ENCODE measurements around the gene SQOR.

Gene SQOR

GRCh38 chr15:45634432-45635190, at the start of gene SQOR:
Gene SQOR, plus strand, starts transcription at chr15:45635029. Its CDS starts 23,895 bp downstream, at chr15:45658924.
- peak; percentile 68 to 69 for DNase-seq

GRCh38 chr15:45585069-45585791, 49.6 kb upstream of the SQOR start:
- DNase-seq: no peak

DNA sequence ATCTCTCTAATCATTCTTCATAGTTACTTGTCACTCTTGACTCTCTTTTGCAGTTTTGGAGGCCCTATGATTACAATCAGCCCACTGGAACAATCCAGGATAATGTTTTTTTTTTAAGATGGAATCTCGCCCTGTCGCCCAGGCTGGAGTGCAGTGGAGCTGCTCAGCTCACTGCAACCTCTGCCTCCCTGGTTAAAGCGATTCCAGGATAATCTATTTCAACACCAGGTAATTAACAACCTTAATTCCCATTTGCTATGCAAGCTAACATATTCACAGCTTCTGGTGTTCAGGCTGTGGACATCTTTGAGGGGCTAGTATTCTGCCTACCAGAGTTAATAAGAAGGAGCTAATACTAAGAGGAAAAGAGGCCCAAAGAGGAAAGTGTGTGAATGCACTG, 48.7 kb upstream of the SQOR start:
- no peak for DNase-seq

GRCh38 chr15:45586601-45587094, 48.2 kb upstream of the SQOR start:
- no peak for DNase-seq

- peak; percentile 93 for DNase-seq
Observed at GRCh38 chr15:45587095-45587862, 47.5 kb upstream of the SQOR start, which contains the start of gene BLOC1S6. Gene BLOC1S6, plus strand, starts transcription at chr15:45587379. Its CDS starts 65 bp downstream, at chr15:45587444.

GRCh38 chr15:45587863-45588170, 47.0 kb upstream of the SQOR start:
- DNase-seq: no peak

- no peak for DNase-seq
Observed at GRCh38 chr15:45588219-45588875, 46.5 kb upstream of the SQOR start.

DNA sequence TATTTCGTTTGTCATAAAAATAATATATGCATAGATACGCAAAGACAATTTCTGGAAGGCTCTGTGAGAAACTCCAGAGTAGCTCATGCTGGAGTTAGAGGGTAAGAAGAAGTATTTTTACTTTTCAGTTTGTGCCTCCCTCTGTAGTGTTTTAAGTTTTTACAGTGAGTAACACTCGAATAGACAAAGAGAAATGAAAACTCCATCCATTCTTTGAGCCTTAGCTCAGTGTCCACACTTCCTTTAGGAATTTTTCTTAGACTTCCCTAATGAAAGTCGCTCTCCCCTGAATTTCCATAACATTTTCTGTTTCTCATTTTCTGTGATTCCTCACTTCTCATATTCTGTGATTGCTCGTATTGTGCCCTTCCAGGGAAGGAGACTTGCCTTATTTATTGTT, 45.6 kb upstream of the SQOR start:
- no peak for DNase-seq

DNA sequence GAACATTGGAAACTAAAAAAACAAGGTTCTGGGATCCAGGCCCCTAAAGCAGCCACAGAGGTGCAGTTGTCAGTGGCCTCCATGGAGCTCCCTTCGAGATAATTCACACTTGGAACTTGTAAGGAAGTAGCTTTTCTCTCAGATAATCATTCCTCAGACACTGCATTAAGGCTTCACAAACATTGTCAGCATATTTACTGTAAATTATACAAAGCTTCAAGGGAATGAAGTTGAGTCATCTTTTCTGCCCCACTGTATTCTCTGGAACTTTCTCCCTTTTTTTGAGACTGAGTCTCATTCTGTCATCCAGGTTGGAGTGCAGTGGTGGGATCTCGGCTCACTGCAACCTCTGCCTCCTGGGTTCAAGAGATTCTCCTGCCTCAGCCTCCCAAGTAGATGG, 40.5 kb upstream of the SQOR start:
- no peak for DNase-seq

GRCh38 chr15:45594835-45595530, 39.8 kb upstream of the SQOR start:
- no peak for DNase-seq

DNA sequence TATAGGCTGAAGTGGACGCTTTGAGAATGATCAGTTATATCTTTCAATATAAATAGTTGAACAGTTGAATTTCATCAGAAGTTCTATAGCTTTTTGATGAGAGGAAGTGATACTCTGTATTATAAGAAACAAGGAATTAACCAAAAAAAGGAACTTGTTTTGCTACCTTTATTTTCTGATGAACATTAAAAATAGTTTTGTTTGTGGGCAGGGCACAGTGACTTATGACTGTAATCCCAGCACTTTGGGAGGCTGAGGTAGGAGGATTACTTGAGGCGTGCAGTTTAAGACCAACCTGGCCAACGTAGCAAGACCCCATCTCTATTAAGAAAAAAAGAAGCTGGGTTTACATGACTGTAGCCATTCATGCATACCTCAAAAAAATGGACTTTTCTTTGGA, 30.9 kb upstream of the SQOR start:
- DNase-seq: peak in 1 of 2 donors; percentile 30

DNA sequence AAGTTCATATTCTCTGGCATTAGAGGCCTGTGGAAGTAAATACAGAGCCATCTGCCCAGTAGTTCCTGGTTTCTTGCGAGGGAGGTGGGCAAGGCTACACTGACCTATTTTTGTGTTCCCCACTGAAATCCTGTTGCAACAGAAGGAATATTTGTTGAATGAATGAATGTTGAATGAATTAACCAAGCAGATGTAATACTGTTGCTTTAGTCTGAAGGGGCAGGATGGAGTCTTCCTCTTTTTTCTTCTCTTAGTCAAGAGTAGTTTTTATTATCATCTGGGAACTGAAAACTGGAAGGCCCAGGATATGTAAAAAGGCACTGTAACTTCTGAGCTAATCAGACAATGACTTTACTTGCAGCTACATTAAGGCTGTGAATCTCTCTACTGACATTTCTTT, 30.5 kb upstream of the SQOR start:
- no peak for DNase-seq

- no peak for DNase-seq
Observed at GRCh38 chr15:45606413-45606812, 28.4 kb upstream of the SQOR start.

- no peak for DNase-seq
Observed at GRCh38 chr15:45606841-45607240, 28.0 kb upstream of the SQOR start.

DNA sequence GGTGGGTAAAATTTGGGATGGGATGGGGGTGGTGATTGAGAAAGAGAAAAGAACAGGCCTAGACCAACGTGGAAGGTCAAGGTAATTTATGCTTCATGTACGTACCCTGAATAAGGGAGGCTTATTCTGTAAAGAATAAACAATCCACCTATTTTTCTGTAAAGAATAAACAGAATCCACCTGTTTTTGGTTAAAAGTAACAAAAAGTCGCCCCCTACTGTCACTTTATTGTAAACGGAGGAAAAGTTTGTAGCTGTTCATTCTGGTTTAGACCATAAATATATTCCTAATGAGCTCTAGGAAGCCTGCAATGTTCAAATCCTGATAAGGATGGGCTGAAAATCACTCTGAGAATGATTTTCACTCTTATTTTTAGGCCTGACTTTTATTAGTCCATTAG, 23.5 kb upstream of the SQOR start:
- peak in 1 of 2 donors; percentile 43 for DNase-seq

GRCh38 chr15:45612790-45613415, 21.9 kb upstream of the SQOR start:
- no peak for DNase-seq

DNA sequence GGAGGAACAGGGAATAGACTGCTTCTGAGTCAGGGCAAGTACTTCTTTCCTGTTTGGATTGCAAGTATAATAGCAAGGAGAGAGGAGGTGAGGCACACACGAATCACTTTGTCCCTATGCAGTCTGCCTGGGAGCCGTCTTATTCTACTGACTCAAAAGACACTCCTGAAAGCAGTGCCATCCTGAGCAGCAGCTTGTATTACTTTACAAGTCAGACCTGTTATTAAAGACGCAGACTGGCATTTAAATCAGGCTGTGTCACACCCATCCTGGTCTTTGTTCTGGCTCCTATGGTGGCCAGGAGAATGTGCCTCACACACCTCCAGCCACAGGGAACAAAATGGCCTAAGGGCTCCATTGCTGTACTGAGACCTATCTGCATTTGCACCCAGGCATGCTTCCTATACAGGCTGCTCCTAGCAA, 17.9 kb upstream of the SQOR start:
- DNase-seq: no peak

DNA sequence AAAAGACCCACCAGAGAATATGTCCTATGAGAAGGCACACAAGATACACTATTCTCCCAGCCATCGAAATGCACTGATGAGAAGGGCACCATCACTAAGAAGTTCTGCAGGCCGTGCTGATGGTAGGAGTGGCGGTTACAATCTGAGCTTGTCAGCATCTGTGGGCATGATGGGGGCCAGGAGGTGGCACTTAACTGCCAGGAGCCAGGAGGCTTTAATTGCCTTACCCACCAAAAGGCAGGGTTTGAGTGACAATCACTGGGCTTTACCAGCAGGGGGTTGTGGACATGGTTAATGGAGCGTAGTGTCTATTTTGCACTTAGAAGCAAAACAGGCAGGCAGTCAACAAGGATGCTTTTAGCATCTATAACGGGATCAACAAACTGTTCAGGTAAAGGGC, 16.0 kb upstream of the SQOR start:
- DNase-seq: no peak

DNA sequence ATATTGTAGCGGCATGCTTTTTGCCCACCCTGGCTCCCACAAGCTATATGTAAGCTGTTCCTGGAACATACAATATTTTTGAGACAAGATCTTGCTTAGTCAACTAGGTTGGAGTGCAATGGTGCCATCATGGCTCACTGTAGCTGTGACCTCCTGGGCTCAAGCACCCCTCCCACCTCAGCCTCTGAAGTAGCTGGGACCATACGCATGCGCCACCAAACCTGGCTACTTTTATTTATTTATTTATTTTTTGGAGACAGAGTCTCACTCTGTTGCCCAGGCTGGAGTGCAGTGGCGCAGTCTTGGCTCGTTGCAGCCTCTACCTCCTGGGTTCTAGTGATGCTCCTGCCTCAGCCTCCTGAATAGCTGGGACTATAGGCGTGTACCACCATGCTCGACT, 6.7 kb upstream of the SQOR start:
- DNase-seq: no peak

DNA sequence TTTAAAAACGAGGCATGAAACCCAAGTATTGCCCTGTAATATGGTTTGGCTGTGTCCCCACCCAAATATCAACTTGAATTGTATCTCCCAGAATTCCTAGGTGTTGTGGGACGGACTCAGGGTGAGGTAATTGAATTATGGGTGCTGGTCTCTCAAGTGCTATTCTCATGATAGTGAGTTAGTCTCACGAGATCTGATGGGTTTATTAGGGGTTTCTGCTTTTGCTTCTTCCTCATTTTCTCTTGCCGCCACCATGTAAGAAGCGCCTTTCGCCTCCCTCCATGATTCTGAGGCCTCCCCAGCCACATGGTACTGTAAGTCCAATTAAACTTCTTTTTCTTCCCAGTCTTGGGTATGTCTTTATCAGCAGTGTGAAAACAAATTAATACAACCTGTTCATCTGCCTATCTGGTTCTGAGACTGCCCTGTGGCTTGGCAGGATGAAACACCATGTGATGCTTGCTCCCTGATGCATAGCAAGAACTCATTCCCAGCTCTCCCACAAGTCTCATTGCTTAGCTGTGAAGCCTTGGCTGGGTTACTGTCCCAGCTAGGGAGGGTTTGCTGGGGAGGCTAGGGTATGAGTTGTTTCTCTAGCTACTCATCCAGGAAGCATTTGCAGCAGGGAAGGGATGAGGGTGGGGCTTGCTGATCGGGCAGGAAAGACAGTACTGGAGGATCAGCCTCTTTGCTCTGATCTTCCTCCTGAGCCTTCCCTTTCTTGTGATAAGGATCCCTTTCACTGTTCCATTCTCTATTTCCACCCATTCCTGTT, 3.7 kb upstream of the SQOR start:
- DNase-seq: no peak

DNA sequence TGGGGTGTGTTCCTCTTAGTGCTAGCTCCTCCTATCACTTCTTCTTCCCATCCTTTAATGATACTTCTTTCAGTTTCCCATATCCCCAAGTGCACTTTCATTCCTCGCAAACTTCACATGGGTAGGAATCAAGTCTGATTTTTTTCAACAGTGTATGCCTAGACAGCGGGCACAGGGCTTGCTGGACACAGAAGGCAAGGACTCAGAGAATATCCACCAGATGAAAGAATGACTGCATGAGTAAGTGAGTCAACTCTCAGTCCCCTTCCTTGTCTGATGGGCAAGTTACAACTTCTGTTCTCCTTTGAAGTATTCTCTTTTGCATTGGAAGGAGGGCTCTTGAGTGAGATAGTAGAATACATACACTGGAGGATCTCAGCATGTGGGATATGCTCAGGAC, 3.1 kb upstream of the SQOR start:
- no peak for DNase-seq

All from CD4-positive, alpha-beta T cell treated with Interleukin-4 for 1 hour (primary cell).